Upper lobe of right lung (tissue), 1 donor: ENCODE results near the gene PRDM5. TPM values are rescaled to one million over a fixed set of nuclear protein-coding genes. Genes with fewer than 3 reads are reported as not detected.

Experiments used
- ATAC-seq: fragments of 200-7000 bp; cut with Tn5 transposase; one replicate; pipeline ENCODE4 v1.9.1; 2020; ENCODE audit warnings: mild to moderate bottlenecking, moderate library complexity
- DNase-seq: peaks from one replicate; pipeline ENCODE4 v3.0.0-alpha.2; 2020
- H3K27ac ChIP-seq: fragments of 200-600 bp; one replicate; pipeline ENCODE4 v1.8.0; 2022
- H3K27me3 ChIP-seq: fragments of 200-600 bp; one replicate; pipeline ENCODE4 v1.8.0; 2022; ENCODE audit warnings: mild to moderate bottlenecking
- H3K36me3 ChIP-seq: fragments of 200-600 bp; one replicate; pipeline ENCODE4 v1.8.0; 2022
- H3K4me1 ChIP-seq: fragments of 200-600 bp; one replicate; pipeline ENCODE4 v1.8.0; 2022
- H3K4me3 ChIP-seq: fragments of 200-600 bp; one replicate; pipeline ENCODE4 v1.8.0; 2022; ENCODE audit warnings: mild to moderate bottlenecking
- H3K9me3 ChIP-seq: fragments of 200-600 bp; one replicate; pipeline ENCODE4 v1.8.0; 2022
- intact Hi-C: fragments of 100-400 bp; cut with DNase I; formaldehyde crosslinking; loops from one replicate; pipeline ENCODE4 v1.11.0; 2022
- total RNA-seq: library from RNA; stranded (reverse); fragmentation: NEBNext Ultra II Directional; extraction: Animal tissue kit (Norgen Biotek cat#: 25700); gene quantifications from one replicate; pipeline ENCODE4 v1.2.1, GENCODE V29; 2021
- TF ChIP-seq, protein P1 (sequence below): fragments of 200-600 bp; IDR thresholded peaks from one replicate; pipeline ENCODE4 v1.8.0; 2022; ENCODE audit warnings: antibody characterized with exemption
- donor health status: DM: no; HTN: yes; CAD: no; lungs with severe emphysema.

Gene PRDM5
- total RNA-seq, 1 donor from 2014 or later: 17.0 TPM

DNA sequence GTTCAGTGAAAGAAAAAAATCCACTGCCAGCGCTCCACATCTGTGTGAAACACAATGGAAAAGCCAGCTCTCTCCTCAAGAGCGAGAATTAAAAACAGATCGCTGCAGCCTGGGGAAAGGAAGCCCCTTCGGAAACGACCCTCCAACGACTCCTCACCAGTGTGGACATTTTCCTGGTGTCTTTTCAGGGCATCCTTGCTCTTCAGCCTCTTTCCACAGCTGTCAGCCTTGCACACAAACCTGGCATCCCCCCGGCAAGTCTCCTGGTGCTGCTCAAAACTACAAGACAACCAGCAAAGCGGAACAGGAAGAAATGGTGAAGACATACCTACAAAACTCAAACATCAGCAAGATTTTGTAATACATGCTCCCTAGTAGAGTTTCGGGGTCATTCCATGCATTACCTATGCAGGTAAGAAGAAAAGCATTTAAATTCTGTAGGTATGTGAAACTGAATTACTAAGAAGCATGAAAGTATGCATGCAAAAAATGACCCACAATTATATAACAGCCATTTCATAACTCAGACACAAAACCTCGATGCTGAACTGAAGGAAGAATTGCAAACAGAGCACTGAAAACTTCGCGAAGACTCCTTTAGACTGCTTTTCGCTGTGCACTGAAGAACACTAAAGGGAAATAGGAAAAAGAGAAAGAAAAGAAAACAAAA, 106.1 kb downstream of the PRDM5 start:
- DNase-seq (no peak), ATAC-seq (no peak)
- no peaks in the 10 kb centered on the region for H3K9me3 ChIP-seq
- no peaks in the 10 kb centered on the region for H3K27me3 ChIP-seq
- TF ChIP-seq, protein P1, sequence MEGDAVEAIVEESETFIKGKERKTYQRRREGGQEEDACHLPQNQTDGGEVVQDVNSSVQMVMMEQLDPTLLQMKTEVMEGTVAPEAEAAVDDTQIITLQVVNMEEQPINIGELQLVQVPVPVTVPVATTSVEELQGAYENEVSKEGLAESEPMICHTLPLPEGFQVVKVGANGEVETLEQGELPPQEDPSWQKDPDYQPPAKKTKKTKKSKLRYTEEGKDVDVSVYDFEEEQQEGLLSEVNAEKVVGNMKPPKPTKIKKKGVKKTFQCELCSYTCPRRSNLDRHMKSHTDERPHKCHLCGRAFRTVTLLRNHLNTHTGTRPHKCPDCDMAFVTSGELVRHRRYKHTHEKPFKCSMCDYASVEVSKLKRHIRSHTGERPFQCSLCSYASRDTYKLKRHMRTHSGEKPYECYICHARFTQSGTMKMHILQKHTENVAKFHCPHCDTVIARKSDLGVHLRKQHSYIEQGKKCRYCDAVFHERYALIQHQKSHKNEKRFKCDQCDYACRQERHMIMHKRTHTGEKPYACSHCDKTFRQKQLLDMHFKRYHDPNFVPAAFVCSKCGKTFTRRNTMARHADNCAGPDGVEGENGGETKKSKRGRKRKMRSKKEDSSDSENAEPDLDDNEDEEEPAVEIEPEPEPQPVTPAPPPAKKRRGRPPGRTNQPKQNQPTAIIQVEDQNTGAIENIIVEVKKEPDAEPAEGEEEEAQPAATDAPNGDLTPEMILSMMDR: no peak
- H3K4me1 ChIP-seq: no peaks in the 10 kb centered on the region
- no peak overlapping the region for H3K27ac ChIP-seq
- intact Hi-C loops: no loop called here
- no peak overlapping the region for H3K4me3 ChIP-seq
- no peaks in the 10 kb centered on the region for H3K36me3 ChIP-seq

DNA sequence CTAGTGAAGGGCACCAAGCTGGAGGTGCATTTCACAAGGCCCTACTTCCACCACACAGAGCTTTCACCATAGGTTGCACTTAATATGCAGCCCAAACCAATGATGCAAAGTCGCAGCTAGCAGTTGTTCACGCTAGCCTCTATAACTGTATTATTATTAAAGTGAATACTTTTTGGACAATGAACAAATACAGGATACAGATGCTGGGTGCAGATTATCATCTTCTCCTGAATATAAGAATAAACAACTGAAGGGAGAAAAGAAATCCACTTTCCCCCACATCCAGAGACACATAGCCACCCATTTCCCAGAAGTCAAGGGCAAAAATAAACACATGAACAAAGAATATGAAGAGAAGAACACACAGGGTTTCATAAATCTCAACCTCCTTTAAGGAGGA, 107.2 kb downstream of the PRDM5 start:
- intact Hi-C loops: no loop called here
- TF ChIP-seq, protein P1: no peak
- ATAC-seq (no peak), DNase-seq (no peak)
- H3K9me3 ChIP-seq: no peaks in the 10 kb centered on the region
- H3K27me3 ChIP-seq: no peaks in the 10 kb centered on the region
- H3K4me3 ChIP-seq: no peak overlapping the region
- no peaks in the 10 kb centered on the region for H3K36me3 ChIP-seq
- H3K4me1 ChIP-seq: no peaks in the 10 kb centered on the region
- H3K27ac ChIP-seq: no peak overlapping the region

GRCh38 chr4:120814886-120815285, 107.6 kb downstream of the PRDM5 start:
- no peak overlapping the region for H3K4me3 ChIP-seq

GRCh38 chr4:120812216-120812615, 110.3 kb downstream of the PRDM5 start:
- no peaks in the 10 kb centered on the region for H3K27me3 ChIP-seq
- H3K4me1 ChIP-seq: no peaks in the 10 kb centered on the region
- TF ChIP-seq, protein P1: no peak
- H3K4me3 ChIP-seq: no peak overlapping the region
- intact Hi-C loops: no loop called here
- ATAC-seq (no peak), DNase-seq (no peak)
- no peaks in the 10 kb centered on the region for H3K9me3 ChIP-seq
- no peak overlapping the region for H3K27ac ChIP-seq
- no peaks in the 10 kb centered on the region for H3K36me3 ChIP-seq

More at GRCh38 chr4:120814886-120815285, 107.6 kb downstream of the PRDM5 start:
- Histone ChIP-seq H3K27me3 (no peaks in the 10 kb centered on the region), H3K9me3 (no peaks in the 10 kb centered on the region), H3K4me1 (no peaks in the 10 kb centered on the region), H3K27ac (no peak overlapping the region), H3K36me3 (no peaks in the 10 kb centered on the region)
- DNase-seq: no peak
- TF ChIP-seq, protein P1: no peak
- intact Hi-C loops: no loop called here
- ATAC-seq: no peak

- Histone ChIP-seq H3K4me1 (no peaks in the 10 kb centered on the region), H3K36me3 (no peaks in the 10 kb centered on the region), H3K27me3 (no peaks in the 10 kb centered on the region), H3K9me3 (no peaks in the 10 kb centered on the region), H3K27ac (no peak overlapping the region), H3K4me3 (no peak overlapping the region)
- TF ChIP-seq, protein P1: peak; percentile 27
- intact Hi-C loops: no loop called here
- ATAC-seq (no peak), DNase-seq (no peak)
Observed at GRCh38 chr4:120809518-120809917, 113.0 kb downstream of the PRDM5 start.
